GM12864 (cell line): Measurements from ENCODE around the gene CDRT4.

Source experiments
- DNase-seq: peaks from one replicate; pipeline ENCODE4 v3.0.0-alpha.2; 2011; ENCODE audit warnings: low read depth
- H3K4me3 ChIP-seq: 2 replicates; pipeline ENCODE4 v1.5.1; 2011; ENCODE audit warnings: mild to moderate bottlenecking, low read depth, low read length, control low read depth
- CTCF ChIP-seq: IDR thresholded peaks from 2 replicates; pipeline ENCODE4 v1.5.1; 2011; ENCODE audit warnings: low read depth, mild to moderate bottlenecking, moderate library complexity, low read length, control low read depth, inconsistent platforms; ENCODE audit errors: missing control alignments

Gene CDRT4

DNA sequence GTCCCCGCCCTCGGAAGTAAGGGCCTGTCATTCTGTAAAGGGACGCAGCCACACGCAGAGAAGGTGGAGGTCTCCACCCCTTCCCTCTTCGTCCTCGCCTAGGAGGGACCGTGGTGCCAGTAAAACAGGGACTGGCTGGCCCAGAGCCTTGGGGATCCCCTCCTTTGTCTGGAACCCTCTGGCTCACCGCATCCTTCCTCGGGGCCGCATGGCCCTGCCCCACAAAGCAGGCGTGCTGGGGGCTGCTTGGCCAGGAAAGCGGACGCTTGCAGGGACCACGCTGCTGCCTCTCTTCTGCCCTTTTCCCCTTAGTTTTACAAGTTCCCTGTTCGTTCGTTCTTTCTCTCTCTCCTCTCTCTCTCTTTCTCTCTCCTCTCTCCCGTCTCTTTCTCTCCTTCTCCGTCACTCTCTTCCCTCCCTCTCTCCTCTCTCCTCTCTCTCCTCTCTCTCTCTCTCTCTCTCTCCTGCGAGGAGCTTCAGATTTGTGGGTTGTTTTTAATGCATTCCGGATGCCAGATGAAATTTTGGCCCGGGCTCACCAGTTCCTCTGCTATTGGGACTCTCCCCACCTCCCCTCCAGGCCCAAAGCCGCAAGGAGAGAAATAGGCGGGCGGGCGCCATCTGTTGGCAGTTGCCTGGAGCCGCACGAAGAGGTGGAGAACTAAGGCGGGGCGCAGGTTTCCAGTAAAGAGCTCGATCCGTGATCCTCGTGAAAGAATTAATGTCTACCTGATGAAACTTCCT is 35.1 kb upstream of the CDRT4 start:
- H3K4me3 ChIP-seq, result no peak overlapping the region
- TF ChIP-seq CTCF, result peak; percentile 75
- DNase-seq, result peak; percentile 19

- DNase-seq, result no peak
- TF ChIP-seq CTCF, result no peak
- H3K4me3 ChIP-seq, result no peak overlapping the region
Observed at GRCh38 chr17:15501793-15502192, 34.4 kb upstream of the CDRT4 start.

DNA sequence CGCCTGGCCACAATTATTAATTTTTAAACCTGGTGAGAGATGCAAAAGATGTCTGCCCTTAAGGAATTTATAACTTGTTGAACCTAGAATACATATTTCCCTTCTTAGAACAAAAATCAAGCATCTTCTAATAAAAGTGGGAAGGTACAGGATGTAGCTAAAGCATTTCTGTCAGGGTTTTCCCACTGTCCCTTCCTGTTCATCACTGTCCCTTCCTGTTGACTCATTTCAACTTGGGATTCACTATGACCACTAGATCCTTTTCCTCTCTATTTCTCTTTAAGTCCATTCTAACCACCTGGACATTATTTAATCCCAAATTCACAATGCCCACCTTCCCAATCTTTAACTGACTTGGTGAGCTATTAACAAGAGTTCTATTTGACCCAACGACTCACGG is 33.9 kb upstream of the CDRT4 start:
- no peak for TF ChIP-seq CTCF
- no peak for DNase-seq
- no peak overlapping the region for H3K4me3 ChIP-seq

- DNase-seq, result no peak
- TF ChIP-seq CTCF, result no peak
- no peak overlapping the region for H3K4me3 ChIP-seq
Observed at GRCh38 chr17:15498107-15498506, 30.7 kb upstream of the CDRT4 start.

- H3K4me3 ChIP-seq, result no peak overlapping the region
- DNase-seq, result no peak
- TF ChIP-seq CTCF, result no peak
Observed at GRCh38 chr17:15496735-15497670, 29.6 kb upstream of the CDRT4 start.

DNA sequence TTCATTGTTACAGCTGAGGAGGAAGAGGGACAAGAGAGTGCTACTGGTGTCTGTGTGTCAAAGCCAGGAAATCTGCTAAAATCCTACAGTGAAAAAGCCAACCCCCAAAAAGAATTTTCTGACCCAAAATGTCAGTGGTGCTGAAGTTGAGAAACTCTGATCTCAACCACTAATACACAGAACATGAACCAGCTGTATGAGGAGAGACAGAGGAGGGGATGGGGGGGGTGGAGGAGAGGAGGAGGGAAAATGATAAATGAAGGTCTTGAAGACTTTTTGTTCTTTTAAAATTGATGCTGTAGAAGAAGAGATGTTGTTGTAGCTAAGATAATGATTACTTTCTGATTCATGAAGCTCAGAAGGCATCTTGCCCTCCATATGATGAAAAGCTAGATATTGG is 27.4 kb upstream of the CDRT4 start:
- H3K4me3 ChIP-seq, result no peak overlapping the region
- TF ChIP-seq CTCF, result no peak
- DNase-seq, result no peak
